Measurements from ENCODE around the gene UBL5.

DNA sequence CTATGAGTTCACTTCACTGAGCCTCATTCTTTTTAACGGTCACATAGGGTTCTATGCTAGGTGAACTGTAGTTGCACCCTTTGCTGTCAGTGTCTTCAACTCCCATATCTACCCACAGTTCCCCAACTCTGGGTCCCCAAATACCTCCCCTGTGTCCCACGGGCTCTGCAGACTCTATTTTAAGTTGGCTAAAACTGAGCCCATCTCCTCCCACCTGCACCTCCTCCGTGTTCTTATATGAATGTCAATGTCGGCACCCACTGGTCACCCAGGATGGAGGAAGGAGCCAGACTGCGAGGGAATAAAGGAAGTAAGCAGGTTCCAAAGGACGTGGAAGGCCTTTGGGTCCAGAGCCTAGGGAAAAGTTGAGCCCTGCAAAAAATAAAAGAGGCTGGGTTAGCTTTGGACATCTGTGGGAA lies 6.6 kb downstream of the UBL5 start:
- TF ChIP-seq TAF1 (IDR thresholded peaks at IDR 0.05; ENCODE audit: borderline replicate concordance, low read depth, low read length), result no peak
- no peak for TF ChIP-seq RAD51 (IDR thresholded peaks at IDR 0.05)
- TF ChIP-seq DPF2 (IDR thresholded peaks at IDR 0.05), result no peak
- TF ChIP-seq, protein P1, sequence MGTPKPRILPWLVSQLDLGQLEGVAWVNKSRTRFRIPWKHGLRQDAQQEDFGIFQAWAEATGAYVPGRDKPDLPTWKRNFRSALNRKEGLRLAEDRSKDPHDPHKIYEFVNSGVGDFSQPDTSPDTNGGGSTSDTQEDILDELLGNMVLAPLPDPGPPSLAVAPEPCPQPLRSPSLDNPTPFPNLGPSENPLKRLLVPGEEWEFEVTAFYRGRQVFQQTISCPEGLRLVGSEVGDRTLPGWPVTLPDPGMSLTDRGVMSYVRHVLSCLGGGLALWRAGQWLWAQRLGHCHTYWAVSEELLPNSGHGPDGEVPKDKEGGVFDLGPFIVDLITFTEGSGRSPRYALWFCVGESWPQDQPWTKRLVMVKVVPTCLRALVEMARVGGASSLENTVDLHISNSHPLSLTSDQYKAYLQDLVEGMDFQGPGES (IDR thresholded peaks at IDR 0.05), result no peak
- no peak for TF ChIP-seq GABPA (IDR thresholded peaks at IDR 0.05; ENCODE audit: low read depth)
- no peak for TF ChIP-seq EED (IDR thresholded peaks at IDR 0.05; ENCODE audit: low read depth)
- TF ChIP-seq NR2C2 (IDR thresholded peaks at IDR 0.05; ENCODE audit: borderline replicate concordance, control insufficient read depth, insufficient read length, low read depth), result no peak

Measured in GM12878 (cell line).